Activated T-cell treated with anti-CD3 and anti-CD28 coated beads, Interleukin-2, amount 50 U/mL, for 72 hours (primary cell): ENCODE data around the gene KCNIP4. TPM values are rescaled to one million over a fixed set of nuclear protein-coding genes. Genes with fewer than 3 reads are reported as not detected.

Experiments
- ATAC-seq, 2 donors: fragments of 150-1000 bp; cut with Tn5 transposase; replicated peaks in 1 of 2; 2 replicates each; pipeline ENCODE4 v1.10.0; 2021; ENCODE audit warnings: moderate library complexity in 2 of 2, mild to moderate bottlenecking in 1 of 2
- DNase-seq, 2 donors: peaks; one replicate each; pipeline ENCODE4 v3.0.0; 2021 to 2022; ENCODE audit warnings: mixed read lengths in 1 of 2
- H3K27ac Mint-ChIP-seq: one replicate; pipeline ENCODE4 v1.8.0; 2022; ENCODE audit warnings: mild to moderate bottlenecking, moderate library complexity, mixed read lengths
- H3K27me3 Mint-ChIP-seq: one replicate; pipeline ENCODE4 v1.8.0; 2022; ENCODE audit warnings: low read depth, mixed read lengths
- H3K36me3 Mint-ChIP-seq, 2 donors: one replicate each; pipeline ENCODE4 v1.8.0; 2022; ENCODE audit warnings: mixed read lengths in 2 of 2, mild to moderate bottlenecking in 1 of 2; ENCODE audit not compliant: insufficient read depth in 2 of 2
- H3K4me1 Mint-ChIP-seq: one replicate; pipeline ENCODE4 v1.8.0; 2022; ENCODE audit warnings: low read depth, mixed read lengths
- H3K4me3 Mint-ChIP-seq, 2 donors: one replicate each; pipeline ENCODE4 v1.8.0; 2022; ENCODE audit warnings: mild to moderate bottlenecking in 2 of 2, mixed read lengths in 2 of 2, moderate library complexity in 2 of 2
- H3K9me3 Mint-ChIP-seq, 2 donors: one replicate each; pipeline ENCODE4 v1.8.0; 2022; ENCODE audit warnings: mixed read lengths in 2 of 2
- total RNA-seq, 2 donors: library from RNA; stranded (reverse); gene quantifications; one replicate each; pipeline ENCODE4 v1.2.3, GENCODE V29; 2022

The KCNIP4 gene
- total RNA-seq, 2 donors from 2014 or later, result not detected

DNA sequence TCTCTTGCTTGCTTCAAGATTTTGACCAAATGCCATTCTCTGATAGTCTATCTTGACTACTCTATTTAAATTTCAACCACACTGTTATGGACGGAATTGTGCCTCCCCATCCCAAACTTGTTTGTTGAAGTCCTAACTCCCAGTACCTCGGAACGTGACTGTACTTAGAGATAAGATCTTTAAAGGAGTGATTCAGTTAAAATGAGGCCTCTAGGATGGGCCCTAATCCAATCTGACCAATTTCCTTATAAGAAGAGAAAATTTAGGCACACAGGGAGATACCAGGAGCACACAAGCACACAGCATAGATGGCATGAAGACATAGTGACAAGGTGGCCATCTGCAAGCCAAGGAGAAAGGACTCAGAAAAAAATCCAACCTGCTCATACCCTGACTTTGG lies 269.9 kb downstream of the KCNIP4 start:
- no peak overlapping the region for H3K27ac Mint-ChIP-seq
- H3K36me3 Mint-ChIP-seq, result no peaks in the 10 kb centered on the region
- no peaks in the 10 kb centered on the region for H3K27me3 Mint-ChIP-seq
- DNase-seq, result no peak
- ATAC-seq, result no peak
- H3K9me3 Mint-ChIP-seq, result peaks cover 7 to 11% of the 10 kb centered on the region in 2 donors
- H3K4me1 Mint-ChIP-seq, result no peaks in the 10 kb centered on the region
- H3K4me3 Mint-ChIP-seq, result no peak overlapping the region

DNA sequence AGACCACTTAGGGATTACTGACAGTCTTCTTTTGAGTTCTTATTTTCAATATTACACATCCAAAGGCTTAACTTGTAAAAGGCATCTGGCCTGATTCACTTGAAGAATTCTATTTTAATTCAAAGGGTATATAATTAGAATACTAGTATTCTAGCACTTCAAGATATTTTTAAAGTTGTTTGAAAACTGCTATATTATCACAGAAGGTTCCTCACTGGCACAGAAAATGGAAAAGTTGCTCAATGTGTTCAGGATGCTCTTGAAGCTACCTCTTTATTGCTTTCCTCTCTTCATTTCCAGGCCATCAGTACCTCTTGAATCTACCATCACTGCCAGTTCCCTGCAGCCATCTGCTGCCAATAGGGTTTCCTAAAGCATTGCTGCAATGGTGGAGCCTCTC lies 271.4 kb downstream of the KCNIP4 start:
- ATAC-seq (no peak), DNase-seq (no peak)
- no peak overlapping the region for H3K27ac Mint-ChIP-seq
- H3K36me3 Mint-ChIP-seq, result no peaks in the 10 kb centered on the region
- no peak overlapping the region for H3K4me3 Mint-ChIP-seq
- peaks cover 7 to 11% of the 10 kb centered on the region in 2 donors for H3K9me3 Mint-ChIP-seq
- no peaks in the 10 kb centered on the region for H3K4me1 Mint-ChIP-seq
- H3K27me3 Mint-ChIP-seq, result no peaks in the 10 kb centered on the region

DNA sequence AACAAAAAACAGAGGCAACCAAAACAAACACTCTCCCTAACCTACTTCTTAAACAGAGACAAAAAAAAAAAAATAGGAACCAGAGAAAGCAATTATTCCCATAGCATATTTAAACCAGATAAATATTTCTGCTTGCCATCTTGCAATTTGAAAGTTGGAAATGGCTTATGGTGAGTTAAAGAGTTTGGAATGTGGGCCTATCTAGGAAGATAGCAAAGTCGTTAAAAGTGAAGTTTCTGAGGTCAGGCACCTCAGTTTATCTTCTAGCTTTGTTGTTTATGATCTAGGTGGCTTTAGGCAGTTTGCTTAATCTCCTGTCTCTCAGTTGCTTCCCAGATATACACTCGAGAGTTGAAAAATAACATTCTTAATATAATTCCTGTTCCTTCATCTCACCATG lies 284.2 kb downstream of the KCNIP4 start:
- no peaks in the 10 kb centered on the region for H3K27me3 Mint-ChIP-seq
- ATAC-seq, result no peak
- DNase-seq, result no peak

DNA sequence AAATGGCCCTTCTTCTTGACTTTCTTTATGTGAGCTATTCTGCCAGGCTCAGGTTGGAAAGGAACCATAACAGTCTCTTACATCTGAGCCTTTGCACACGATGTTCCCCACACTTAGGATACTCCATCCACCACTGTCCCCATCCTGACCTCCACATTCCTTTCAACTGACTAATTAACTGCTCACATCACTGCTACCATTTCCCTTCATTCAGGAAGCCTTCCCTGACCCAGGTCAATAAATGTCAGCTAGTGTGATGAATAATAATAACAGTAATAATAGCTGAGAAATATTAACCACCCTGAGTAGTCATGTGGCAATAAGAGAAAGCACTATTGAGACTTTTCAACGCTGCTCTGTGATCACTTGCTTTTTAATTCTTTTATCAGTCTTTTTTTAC lies 291.7 kb downstream of the KCNIP4 start:
- Mint-ChIP-seq H3K27ac (no peak overlapping the region), H3K27me3 (no peaks in the 10 kb centered on the region), H3K4me1 (no peaks in the 10 kb centered on the region)

More for the DNA sequence above, 284.2 kb downstream of the KCNIP4 start:
- Mint-ChIP-seq H3K36me3 (no peaks in the 10 kb centered on the region), H3K4me3 (no peak overlapping the region), H3K4me1 (no peaks in the 10 kb centered on the region), H3K9me3 (peaks cover 3 to 7% of the 10 kb centered on the region in 2 donors), H3K27ac (no peak overlapping the region)

DNA sequence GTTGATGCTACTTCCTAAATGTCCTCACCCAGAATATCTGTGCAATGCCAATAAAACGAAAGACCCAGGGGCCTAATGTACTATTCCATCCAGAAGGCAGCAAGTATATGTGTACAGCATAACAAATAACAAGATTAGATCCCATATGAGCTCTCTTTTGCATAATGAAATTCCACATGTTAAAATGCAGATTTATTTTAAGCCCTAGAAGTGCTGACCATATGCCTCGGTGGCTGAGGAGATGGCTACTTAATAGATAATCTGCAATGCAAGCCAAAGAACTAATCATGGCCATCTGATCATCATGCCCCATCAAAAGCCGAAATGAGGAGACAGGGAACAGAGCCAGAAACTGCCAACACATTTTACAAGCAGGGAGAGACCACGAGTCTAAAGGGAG lies 293.5 kb downstream of the KCNIP4 start:
- Mint-ChIP-seq H3K4me1 (no peaks in the 10 kb centered on the region), H3K27me3 (no peaks in the 10 kb centered on the region), H3K4me3 (no peak overlapping the region), H3K27ac (no peak overlapping the region), H3K36me3 (no peaks in the 10 kb centered on the region), H3K9me3 (no peaks in the 10 kb centered on the region)
- ATAC-seq (no peak), DNase-seq (no peak)

More for the DNA sequence above, 291.7 kb downstream of the KCNIP4 start:
- DNase-seq, result no peak
- Mint-ChIP-seq H3K4me3 (no peak overlapping the region), H3K36me3 (no peaks in the 10 kb centered on the region), H3K9me3 (no peaks in the 10 kb centered on the region)
- no peak for ATAC-seq

DNA sequence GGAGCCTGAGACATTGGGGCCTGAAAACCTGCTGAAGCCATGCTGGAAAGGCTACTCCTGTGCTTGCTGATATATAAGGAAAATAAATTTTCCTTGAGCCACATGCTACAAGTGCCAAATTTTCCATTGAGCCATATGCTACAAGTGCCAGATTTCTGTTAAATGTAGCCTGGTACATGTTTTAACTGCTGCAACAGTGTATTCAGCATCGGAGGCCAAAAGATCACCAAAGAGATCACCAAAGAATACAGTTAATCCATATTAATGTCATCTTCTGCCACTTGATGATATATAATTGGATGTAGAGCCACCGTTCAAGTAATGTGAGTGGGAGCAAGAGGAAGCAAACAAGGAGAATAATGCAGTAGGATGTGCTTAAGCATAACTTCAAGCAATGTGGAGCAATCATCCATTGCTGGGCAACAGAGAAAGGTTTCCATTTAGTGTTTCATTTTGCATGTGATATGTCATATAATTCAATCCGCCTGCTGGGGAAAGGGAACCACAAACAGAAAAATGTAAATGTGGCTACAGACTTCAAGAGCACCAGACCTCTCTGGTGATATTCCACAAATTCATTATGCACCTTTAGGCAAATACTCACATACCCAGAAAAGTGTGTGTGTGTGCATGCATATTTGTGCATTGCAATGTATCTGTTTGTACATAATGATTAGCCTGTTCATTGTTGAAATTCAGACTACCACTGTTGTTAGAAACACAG lies 295.9 kb downstream of the KCNIP4 start:
- Mint-ChIP-seq H3K9me3 (peaks cover 0 to 2% of the 10 kb centered on the region in 2 donors), H3K4me3 (no peak overlapping the region), H3K36me3 (no peaks in the 10 kb centered on the region), H3K27ac (no peak overlapping the region), H3K4me1 (no peaks in the 10 kb centered on the region), H3K27me3 (no peaks in the 10 kb centered on the region)
- no peak for ATAC-seq
- no peak for DNase-seq

DNA sequence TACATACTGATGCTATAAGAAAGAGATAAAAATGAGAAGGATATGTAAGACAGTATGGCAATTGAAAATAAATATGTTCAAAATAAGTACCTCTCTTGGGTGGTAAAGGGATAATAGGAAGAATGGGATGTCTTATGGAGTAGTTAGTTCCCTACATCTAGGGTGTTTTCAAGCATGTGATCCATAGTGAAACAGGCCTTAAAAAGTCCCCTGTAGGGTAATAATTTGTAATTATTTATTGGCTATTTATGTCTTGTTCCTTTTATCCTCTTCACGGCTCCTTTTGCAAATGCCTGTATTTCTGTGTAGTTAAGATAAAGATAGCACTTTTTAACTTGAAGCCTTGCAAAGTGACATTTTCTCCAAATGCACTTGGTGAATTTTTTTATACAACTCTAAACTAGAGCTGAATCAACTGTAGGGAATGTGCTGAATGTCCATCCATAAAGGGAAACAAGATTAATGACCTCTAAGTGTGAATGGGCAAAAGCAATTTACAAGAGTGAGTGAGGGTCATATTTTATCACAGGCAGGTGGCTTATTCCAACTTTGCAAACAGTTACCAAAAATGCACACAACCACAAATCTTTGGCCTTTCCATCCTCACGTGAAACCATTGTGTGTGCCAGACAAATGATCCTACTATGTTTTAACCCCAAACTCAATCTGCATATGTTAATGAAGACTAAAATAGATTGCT lies 299.0 kb downstream of the KCNIP4 start:
- no peaks in the 10 kb centered on the region for H3K36me3 Mint-ChIP-seq
- no peak overlapping the region for H3K4me3 Mint-ChIP-seq
- no peak for ATAC-seq
- no peaks in the 10 kb centered on the region for H3K27me3 Mint-ChIP-seq
- H3K4me1 Mint-ChIP-seq, result no peaks in the 10 kb centered on the region
- no peak for DNase-seq
- peaks cover 0 to 2% of the 10 kb centered on the region in 2 donors for H3K9me3 Mint-ChIP-seq
- H3K27ac Mint-ChIP-seq, result no peak overlapping the region

DNA sequence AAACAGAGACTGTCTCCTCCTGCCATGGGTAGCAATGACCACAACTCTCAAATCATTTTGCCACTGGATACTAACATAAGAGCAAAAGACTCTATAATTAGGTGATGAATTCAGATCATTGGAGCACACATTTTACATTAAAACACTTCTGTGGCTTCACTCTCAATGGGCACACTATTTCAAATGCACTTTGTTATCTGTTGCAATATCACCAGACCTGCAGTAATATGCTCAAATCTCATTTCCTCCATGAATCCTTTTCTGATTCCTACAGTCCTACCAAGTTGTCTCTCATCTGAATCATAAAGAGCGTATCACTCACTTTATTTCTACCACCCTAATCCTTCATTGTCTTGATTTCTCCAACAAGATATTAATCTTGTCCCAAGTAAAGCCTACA lies 302.8 kb downstream of the KCNIP4 start:
- Mint-ChIP-seq H3K4me1 (no peaks in the 10 kb centered on the region), H3K4me3 (no peak overlapping the region), H3K27ac (no peak overlapping the region), H3K27me3 (no peaks in the 10 kb centered on the region), H3K9me3 (peaks cover 2 to 6% of the 10 kb centered on the region in 2 donors), H3K36me3 (no peaks in the 10 kb centered on the region)
- no peak for ATAC-seq
- DNase-seq, result no peak

DNA sequence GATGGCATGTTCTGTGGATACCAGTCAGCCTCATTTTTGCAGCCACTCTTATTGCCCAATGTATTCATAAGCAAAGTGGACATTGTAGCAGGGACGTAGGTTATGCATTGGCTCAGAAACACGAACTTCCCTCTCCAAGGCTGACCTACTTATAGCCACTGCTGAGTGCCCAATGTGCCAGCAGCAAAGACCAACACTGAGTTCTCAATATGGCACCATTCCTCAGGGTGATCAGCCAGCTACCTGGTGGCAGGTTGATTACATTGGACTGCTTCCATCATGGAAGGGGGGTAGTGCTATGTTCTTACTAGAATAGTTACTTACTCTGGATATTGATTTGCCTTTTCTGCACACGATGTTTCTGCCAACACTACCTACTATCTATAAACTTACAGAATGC lies 306.9 kb downstream of the KCNIP4 start:
- Mint-ChIP-seq H3K27ac (no peak overlapping the region), H3K4me1 (no peaks in the 10 kb centered on the region), H3K36me3 (no peaks in the 10 kb centered on the region), H3K9me3 (peaks cover 0 to 8% of the 10 kb centered on the region in 2 donors), H3K4me3 (no peak overlapping the region), H3K27me3 (no peaks in the 10 kb centered on the region)
- DNase-seq (no peak), ATAC-seq (no peak)

DNA sequence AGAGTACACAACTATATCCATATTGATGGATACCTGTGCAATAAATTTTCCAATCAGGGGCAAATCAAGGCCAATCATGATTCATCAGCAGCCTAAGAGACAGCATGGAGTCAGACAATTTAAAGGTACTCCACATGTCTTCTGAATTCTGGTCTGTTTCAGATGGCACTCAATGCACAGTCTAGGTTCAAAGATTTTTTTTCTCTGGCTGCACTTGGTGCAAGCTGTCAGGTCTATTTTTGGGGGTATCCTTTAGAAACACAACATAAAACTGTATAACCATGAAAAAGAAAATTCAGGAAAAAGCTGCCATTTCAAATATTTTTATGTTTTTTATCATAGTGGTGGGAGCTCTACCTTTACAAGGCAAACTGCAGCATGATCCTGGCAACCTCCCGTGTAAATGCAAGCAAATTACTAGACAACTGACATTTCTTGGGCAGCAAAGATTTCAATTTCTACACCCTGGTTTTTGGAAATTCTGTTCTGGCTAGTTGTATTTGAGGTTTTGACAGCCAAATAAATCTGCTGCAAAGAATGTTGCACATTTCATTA lies 310.3 kb downstream of the KCNIP4 start:
- Mint-ChIP-seq H3K36me3 (peaks cover 0 to 1% of the 10 kb centered on the region in 2 donors), H3K27ac (no peak overlapping the region), H3K4me1 (no peaks in the 10 kb centered on the region), H3K27me3 (no peaks in the 10 kb centered on the region), H3K4me3 (no peak overlapping the region), H3K9me3 (peaks cover 0 to 8% of the 10 kb centered on the region in 2 donors)
- ATAC-seq (no peak), DNase-seq (no peak)

DNA sequence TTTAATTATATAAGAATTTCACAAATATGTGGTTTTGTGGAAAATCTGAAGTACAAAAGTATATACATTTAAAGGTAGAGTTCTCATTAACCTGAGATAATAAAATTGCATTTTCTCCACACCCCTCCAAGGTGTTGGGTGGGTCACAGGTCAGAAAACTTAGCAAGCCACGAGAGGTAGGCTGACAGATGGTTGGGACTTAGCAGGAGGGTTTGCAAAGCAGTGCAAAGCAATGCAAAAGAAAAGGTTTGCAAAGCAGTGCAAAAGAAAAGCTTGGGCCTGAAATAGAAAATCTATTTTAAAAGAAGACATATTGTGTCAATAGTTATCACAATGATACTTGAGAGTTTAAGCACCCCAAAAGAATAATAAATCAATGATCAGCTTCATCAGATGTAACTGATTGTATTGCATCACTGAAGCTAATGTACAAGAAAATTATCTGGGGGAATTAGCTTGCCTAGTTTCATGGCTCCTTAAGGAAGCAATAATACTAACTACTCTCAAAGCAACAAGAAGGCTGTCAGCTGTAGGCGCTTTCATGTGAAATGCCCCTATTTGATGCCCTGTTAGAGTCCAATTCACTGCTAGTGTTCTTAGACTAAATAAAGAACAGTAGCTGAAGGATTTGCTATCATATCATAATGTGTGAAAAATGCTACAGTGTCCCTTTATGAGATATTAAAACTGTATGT lies 319.5 kb downstream of the KCNIP4 start:
- Mint-ChIP-seq H3K27me3 (no peaks in the 10 kb centered on the region), H3K27ac (no peak overlapping the region), H3K4me3 (no peak overlapping the region), H3K4me1 (no peaks in the 10 kb centered on the region), H3K36me3 (peaks cover 0 to 4% of the 10 kb centered on the region in 2 donors), H3K9me3 (peaks cover 8 to 9% of the 10 kb centered on the region in 2 donors)
- DNase-seq, result no peak
- no peak for ATAC-seq

DNA sequence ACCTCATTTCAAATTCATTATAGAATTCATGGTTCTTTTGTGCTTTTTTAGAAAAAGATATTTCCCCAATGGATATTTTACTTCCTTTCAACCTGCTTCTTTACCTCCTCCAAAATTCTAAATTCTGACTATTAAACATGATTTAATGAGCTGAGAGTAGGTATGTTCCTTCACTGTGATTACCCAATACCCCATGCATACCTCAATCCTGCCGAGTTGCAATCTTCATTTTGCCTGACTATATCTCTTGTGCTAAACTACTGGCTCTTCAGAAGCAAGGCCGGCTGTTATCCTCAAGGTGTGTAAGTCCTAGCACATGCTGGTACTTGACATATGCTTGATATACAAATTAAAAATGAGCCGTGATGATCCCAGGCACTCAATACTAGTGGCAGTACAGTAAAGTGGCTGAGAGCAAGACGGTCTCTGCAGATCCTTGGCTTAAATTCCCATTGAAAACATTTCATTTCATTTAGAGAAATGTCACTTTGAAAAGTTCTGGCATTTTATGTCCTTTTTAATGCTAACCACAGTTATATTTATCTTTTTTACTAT lies 320.4 kb downstream of the KCNIP4 start:
- no peak for DNase-seq
- Mint-ChIP-seq H3K4me1 (no peaks in the 10 kb centered on the region), H3K9me3 (peaks cover 8 to 9% of the 10 kb centered on the region in 2 donors)

DNA sequence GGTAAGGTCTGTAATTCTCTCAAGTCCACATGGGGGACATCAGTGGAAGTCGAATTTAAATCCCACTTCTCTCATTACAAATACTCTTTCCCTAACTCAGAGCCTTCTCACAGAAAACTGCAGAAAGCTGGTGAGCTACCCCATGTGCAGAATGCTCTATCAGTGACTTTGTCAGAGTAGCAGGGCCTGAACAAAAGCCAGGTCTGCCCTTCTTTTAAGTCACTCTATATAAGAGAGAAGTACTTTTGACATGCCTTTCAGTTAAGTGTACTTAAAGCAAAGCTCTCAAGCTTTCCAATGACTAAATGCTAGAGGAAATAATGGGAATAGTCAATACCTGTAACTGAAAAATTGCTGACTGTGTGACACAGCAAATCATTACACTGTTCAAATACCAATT lies 323.1 kb downstream of the KCNIP4 start:
- Mint-ChIP-seq H3K4me3 (no peak overlapping the region), H3K9me3 (peaks cover 2% of the 10 kb centered on the region in 2 donors), H3K27ac (no peak overlapping the region), H3K4me1 (no peaks in the 10 kb centered on the region), H3K27me3 (no peaks in the 10 kb centered on the region), H3K36me3 (peaks cover 0 to under 1% of the 10 kb centered on the region in 2 donors)
- DNase-seq, result no peak
- no peak for ATAC-seq

More for the DNA sequence above, 320.4 kb downstream of the KCNIP4 start:
- ATAC-seq, result no peak
- peaks cover 0 to 3% of the 10 kb centered on the region in 2 donors for H3K36me3 Mint-ChIP-seq
- H3K27me3 Mint-ChIP-seq, result no peaks in the 10 kb centered on the region
- no peak overlapping the region for H3K27ac Mint-ChIP-seq
- no peak overlapping the region for H3K4me3 Mint-ChIP-seq
